Pancreas (tissue), 10 donors: ENCODE results near the gene ANK2. TPM values are rescaled to one million over a fixed set of nuclear protein-coding genes. Genes with fewer than 3 reads are reported as not detected.
"Not testable (repeated sequence)": the region's sequence is repeated elsewhere in the genome, so short reads cannot be mapped to it uniquely, and the experiment has no call there.

Experiments
- ATAC-seq, 4 donors: fragments of 200-7000 bp; cut with Tn5 transposase; one replicate each; pipeline versions ENCODE4 v1.8.0 to v1.9.1; 2020; ENCODE audit warnings: mild to moderate bottlenecking in 4 of 4, moderate library complexity in 4 of 4
- DNase-seq, 6 donors: peaks; one replicate each; pipeline ENCODE4 v3.0.0-alpha.2; 2020
- FAIRE-seq: peaks from 2 replicates; lab custom pipeline; 2012; peaks lifted over from hg19 to GRCh38; lab: Jason Lieb, UNC
- H3K27ac ChIP-seq, 4 donors: fragments of 200-600 bp; sonication (generic); 1 replicate in 3 of 4; 2 replicates in 1 of 4; pipeline versions ENCODE4 v1.5.0 to v1.8.0; 2020
- H3K27me3 ChIP-seq, 4 donors: fragments of 200-600 bp; one replicate each; pipeline ENCODE4 v1.8.0; 2021
- H3K36me3 ChIP-seq, 3 donors: fragments of 200-600 bp; sonication (generic) in 1 of 3; one replicate each; pipeline versions ENCODE4 v1.5.0 to v1.8.0; 2020 to 2021
- H3K4me1 ChIP-seq, 3 donors: fragments of 200-600 bp; one replicate each; pipeline ENCODE4 v1.8.0; 2021
- H3K4me3 ChIP-seq, 4 donors: fragments of 200-600 bp; sonication (generic) in 2 of 4; one replicate each; pipeline versions ENCODE4 v1.5.0 to v1.8.0; 2020 to 2021
- H3K9me3 ChIP-seq, 4 donors: fragments of 200-600 bp; one replicate each; pipeline ENCODE4 v1.8.0; 2021
- WGBS, 2 donors: extraction: QIAGEN DNeasy Blood & Tissue Kit; methylation state at CpG; one replicate each; pipeline ENCODE4 v1.1.7; 2013; 5-methylcytosine and 5-hydroxymethylcytosine counted together
- intact Hi-C, 3 donors: fragments of 100-400 bp; cut with DNase I; formaldehyde crosslinking; loops; one replicate each; pipeline versions ENCODE4 v1.11.1 to v1.14.2; 2022
- polyA plus RNA-seq, 2 donors: library from polyadenylated mRNA; stranded (reverse); fragments of 200-250 nt; gene quantifications; one replicate each; pipeline ENCODE4 v1.2.3, GENCODE V29; 2013
- total RNA-seq, 6 donors: library from RNA; stranded (reverse); fragmentation: NEBNext Ultra II Directional in 4 of 6; extraction: Animal tissue kit (Norgen Biotek cat#: 25700) in 4 of 6; gene quantifications; one replicate each; pipeline versions ENCODE4 v1.2.1 to v1.2.4, GENCODE V29; 2021 to 2023
- TF ChIP-seq, protein P1 (sequence below), 4 donors: fragments of 200-600 bp; sonication (generic) in 3 of 4; IDR thresholded peaks; one replicate each; pipeline versions ENCODE4 v1.5.0 to v1.8.0; 2021; ENCODE audit warnings: antibody characterized with exemption in 4 of 4
- donor health status: healthy with polysubstance abuse.
- donor health status: DM: no; HTN: no; CAD: no; lungs with moderate emphysema.
- donor health status: DM: no; HTN: no; CAD: no.
- donor health status: control.
- donor health status: control.
- donor health status: Bipolar disorder and iron deficiency.
- donor health status: DM: yes; HTN: yes; CAD: no.
- donor health status: DM: no; HTN: no; CAD: no.
- donor health status: DM: no; HTN: no; CAD: no.
- donor health status: DM: yes; HTN: yes; CAD: no.

Gene ANK2
- total and polyA plus RNA-seq, 8 donors = 1.0 to 4.2 (median 2.7) TPM

DNA sequence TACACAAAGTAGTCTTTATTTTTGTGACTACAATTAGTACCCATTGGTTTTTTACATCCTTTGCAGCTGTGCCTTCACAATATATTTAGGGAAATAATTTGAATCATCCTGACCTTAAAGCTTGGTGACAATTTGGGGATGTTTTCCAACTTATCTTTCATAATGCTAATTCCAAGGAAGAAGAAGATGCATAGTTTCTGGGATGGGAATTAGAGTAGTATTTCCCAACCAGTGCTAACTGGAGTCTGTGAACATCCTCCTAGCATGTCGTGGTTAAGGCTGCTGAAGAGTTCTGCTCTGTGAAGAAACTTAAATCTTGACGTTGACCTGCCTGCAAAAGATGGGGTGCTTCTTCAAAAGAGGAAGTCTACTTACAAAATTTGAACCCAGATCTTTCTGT is 173.5 kb downstream of the ANK2 start:
- TF ChIP-seq, protein P1, sequence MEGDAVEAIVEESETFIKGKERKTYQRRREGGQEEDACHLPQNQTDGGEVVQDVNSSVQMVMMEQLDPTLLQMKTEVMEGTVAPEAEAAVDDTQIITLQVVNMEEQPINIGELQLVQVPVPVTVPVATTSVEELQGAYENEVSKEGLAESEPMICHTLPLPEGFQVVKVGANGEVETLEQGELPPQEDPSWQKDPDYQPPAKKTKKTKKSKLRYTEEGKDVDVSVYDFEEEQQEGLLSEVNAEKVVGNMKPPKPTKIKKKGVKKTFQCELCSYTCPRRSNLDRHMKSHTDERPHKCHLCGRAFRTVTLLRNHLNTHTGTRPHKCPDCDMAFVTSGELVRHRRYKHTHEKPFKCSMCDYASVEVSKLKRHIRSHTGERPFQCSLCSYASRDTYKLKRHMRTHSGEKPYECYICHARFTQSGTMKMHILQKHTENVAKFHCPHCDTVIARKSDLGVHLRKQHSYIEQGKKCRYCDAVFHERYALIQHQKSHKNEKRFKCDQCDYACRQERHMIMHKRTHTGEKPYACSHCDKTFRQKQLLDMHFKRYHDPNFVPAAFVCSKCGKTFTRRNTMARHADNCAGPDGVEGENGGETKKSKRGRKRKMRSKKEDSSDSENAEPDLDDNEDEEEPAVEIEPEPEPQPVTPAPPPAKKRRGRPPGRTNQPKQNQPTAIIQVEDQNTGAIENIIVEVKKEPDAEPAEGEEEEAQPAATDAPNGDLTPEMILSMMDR (IDR thresholded peaks at IDR 0.05) = no peak
- Histone ChIP-seq H3K9me3 (no peaks in the 10 kb centered on the region), H3K27ac (no peak overlapping the region), H3K36me3 (no peaks in the 10 kb centered on the region), H3K27me3 (no peaks in the 10 kb centered on the region), H3K4me3 (no peak overlapping the region), H3K4me1 (no peaks in the 10 kb centered on the region)
- no peak for FAIRE-seq
- 50 to 77% methylated on average over 2 of the region's 2 CpGs for WGBS, 2 donors
- no peak for DNase-seq
- no peak for ATAC-seq
- intact Hi-C loops = no loop called here

DNA sequence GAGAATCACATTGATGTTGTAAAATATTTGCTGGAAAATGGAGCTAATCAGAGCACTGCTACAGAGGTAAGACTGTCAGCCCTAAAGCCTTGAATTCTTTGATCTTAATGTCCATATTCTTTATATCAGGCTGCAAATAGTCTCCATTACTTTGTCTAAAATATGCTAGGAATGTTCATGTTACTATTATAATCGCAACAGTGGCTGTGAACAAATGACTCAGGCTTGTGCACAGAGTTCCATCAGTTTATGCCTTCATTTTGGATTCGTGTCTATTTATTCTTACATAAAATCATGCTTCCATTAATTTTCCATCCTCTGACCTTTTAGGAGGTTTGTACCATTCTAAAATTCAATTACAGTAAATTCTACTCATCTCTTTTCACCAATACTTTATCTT is 182.7 kb downstream of the ANK2 start:
- 54 to 84% methylated on average over 2 of the region's 2 CpGs for WGBS, 2 donors
- H3K36me3 ChIP-seq = no peaks in the 10 kb centered on the region
- FAIRE-seq = no peak
- DNase-seq = no peak
- no peak for ATAC-seq
- H3K27me3 ChIP-seq = no peaks in the 10 kb centered on the region
- no peak overlapping the region for H3K27ac ChIP-seq
- H3K9me3 ChIP-seq = no peaks in the 10 kb centered on the region
- TF ChIP-seq, protein P1 (IDR thresholded peaks at IDR 0.05) = no peak
- no peaks in the 10 kb centered on the region for H3K4me1 ChIP-seq
- H3K4me3 ChIP-seq = no peak overlapping the region
- intact Hi-C loops = no loop called here

DNA sequence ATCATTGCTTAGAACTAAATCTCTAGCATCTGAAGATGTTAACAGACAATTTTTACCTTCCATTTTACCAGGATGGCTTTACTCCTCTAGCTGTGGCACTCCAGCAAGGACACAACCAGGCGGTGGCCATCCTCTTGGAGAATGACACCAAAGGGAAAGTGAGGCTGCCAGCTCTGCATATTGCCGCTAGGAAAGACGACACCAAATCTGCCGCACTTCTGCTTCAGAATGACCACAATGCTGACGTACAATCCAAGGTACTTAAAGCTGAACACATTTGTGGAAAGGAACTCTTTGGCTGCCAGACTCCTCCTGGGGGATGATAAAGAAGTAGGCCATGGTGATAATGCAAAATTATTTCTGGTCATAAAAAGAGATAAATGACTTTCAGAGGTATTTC is 187.5 kb downstream of the ANK2 start:
- intact Hi-C loops = no loop called here
- FAIRE-seq = no peak

DNA sequence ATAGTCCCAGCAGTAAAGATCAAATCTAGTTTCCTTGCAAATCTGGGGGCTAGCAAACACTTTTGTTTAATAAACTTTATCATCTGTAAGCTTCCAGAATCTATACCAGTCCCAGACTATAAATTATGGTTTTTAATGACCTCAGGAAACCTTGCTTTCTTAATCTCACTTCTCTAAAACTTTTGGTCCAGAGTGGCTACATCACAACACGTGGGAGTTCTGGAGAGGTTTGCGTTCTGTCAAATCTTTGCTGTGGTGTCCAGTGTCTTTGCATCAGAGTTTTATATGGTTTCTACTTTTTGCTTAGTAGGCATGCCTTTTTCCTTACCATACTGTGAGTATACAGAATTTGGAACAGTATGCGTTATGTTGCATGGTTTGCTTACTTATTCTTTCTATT is 193.9 kb downstream of the ANK2 start:
- WGBS, 2 donors = 71 to 81% methylated on average over 3 of the region's 3 CpGs
- TF ChIP-seq, protein P1 (IDR thresholded peaks at IDR 0.05) = no peak
- Histone ChIP-seq H3K4me1 (no peaks in the 10 kb centered on the region), H3K4me3 (no peak overlapping the region), H3K9me3 (no peaks in the 10 kb centered on the region), H3K36me3 (no peaks in the 10 kb centered on the region), H3K27me3 (no peaks in the 10 kb centered on the region), H3K27ac (no peak overlapping the region)
- no peak for FAIRE-seq
- ATAC-seq = no peak
- no peak for DNase-seq
- intact Hi-C loops = no loop called here

More for the DNA sequence above, 187.5 kb downstream of the ANK2 start:
- H3K27me3 ChIP-seq = no peaks in the 10 kb centered on the region
- TF ChIP-seq, protein P1 (IDR thresholded peaks at IDR 0.05) = no peak
- ATAC-seq (no peak), DNase-seq (no peak)
- WGBS, 2 donors = 83 to 89% methylated on average over 5 of the region's 5 CpGs
- H3K36me3 ChIP-seq = no peaks in the 10 kb centered on the region
- H3K9me3 ChIP-seq = no peaks in the 10 kb centered on the region
- H3K4me3 ChIP-seq = no peak overlapping the region
- no peaks in the 10 kb centered on the region for H3K4me1 ChIP-seq
- no peak overlapping the region for H3K27ac ChIP-seq

DNA sequence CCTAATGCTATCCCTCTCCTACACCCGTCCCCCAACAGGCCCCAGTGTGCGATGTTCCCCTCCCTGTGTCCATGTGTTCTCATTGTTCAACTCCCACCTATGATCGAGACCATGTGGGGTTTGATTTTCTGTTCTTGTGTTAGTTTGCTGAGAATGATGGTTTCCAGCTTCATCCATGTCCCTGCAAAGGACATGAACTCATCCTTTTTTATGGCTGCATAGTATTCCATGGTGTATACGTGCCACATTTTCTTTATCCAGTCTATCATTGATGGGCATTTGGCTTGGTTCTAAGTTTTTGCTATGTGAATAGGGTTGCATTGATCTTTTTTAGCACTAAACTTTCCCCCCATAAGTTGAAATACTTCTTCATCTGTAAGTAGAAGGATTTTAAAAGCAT is 195.3 kb downstream of the ANK2 start:
- ATAC-seq, H3K4me3 ChIP-seq, H3K9me3 ChIP-seq, H3K27ac ChIP-seq, H3K36me3 ChIP-seq, DNase-seq, H3K4me1 ChIP-seq, H3K27me3 ChIP-seq, FAIRE-seq, intact Hi-C loops: not testable (repeated sequence)
- WGBS, 2 donors = 83 to 88% methylated on average over 4 of the region's 4 CpGs
